ENCODE measurements around the gene DDIT4. TPM values are rescaled to one million over a fixed set of nuclear protein-coding genes. Genes with fewer than 3 reads are reported as not detected.

DDIT4 gene
- total RNA-seq, 1 experiment from 2014 or later = 157 TPM

DNA sequence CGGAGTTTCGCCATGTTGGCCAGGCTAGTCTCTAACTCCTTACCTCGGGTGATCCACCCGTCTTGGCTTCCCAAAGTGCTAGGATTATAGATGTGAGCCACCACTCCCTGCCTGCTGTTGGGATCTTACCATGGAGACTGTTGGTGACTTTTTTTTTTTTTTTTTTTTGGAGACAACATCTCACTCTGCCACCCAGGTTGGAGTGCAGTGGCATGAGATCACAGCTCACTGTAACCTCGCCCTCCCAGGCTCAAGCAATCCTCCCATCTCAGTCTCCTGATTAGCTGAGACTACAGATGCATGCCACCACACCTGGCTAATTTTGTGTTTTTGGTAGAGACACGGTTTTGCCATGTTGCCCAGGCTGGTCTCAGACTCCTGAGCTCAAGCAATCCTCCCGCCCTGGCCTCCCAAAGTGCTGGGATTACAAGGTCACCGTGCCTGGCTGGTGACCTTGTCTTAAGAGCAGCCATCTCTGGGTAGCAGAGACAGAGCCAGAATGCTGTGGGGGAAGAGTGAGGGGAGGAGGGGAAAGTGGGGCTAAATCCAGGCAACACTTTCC lies 32.0 kb upstream of the DDIT4 start:
- DNase-seq (ENCODE audit: low read depth, low spot score) (no peak), ATAC-seq (no peak)
- POLR2A ChIA-PET = interaction anchor here (0.6 kb wide), 2 partner anchors 9 to 602 kb away, joined by 3 to 4 read pairs; no protein-coding TSS in a partner anchor
- Histone ChIP-seq H3K36me3 (ENCODE audit: control insufficient read depth, insufficient read depth, low read length) (no peaks in the 10 kb centered on the region), H3K27me3 (ENCODE audit: control insufficient read depth, insufficient read depth, low read length) (no peaks in the 10 kb centered on the region), H3K4me1 (ENCODE audit: control insufficient read depth, insufficient read depth, low read length) (peaks cover 16% of the 10 kb centered on the region), H3K27ac (ENCODE audit: low read length) (no peak overlapping the region), H3K4me3 (ENCODE audit: low read depth in 2 of 2, low read length in 2 of 2) (no peak overlapping the region), H3K9me3 (ENCODE audit: control insufficient read depth, insufficient read depth, low read depth, low read length) (no peaks in the 10 kb centered on the region)
- BruUV-seq (replicated peaks) = no TSS peak
- TF ChIP-seq CTCF (IDR thresholded peaks at IDR 0.05) = no peak
- TF ChIP-seq TCF7L2 (IDR thresholded peaks at IDR 0.05; ENCODE audit: low read depth, low read length) = no peak
- no peak for TF ChIP-seq POLR2AphosphoS5 (IDR thresholded peaks at IDR 0.05; ENCODE audit: low read depth, low read length)
- TF ChIP-seq SIN3A (IDR thresholded peaks at IDR 0.05; ENCODE audit: borderline replicate concordance, insufficient read depth, low read depth, low read length) = no peak
- TF ChIP-seq, protein P1, sequence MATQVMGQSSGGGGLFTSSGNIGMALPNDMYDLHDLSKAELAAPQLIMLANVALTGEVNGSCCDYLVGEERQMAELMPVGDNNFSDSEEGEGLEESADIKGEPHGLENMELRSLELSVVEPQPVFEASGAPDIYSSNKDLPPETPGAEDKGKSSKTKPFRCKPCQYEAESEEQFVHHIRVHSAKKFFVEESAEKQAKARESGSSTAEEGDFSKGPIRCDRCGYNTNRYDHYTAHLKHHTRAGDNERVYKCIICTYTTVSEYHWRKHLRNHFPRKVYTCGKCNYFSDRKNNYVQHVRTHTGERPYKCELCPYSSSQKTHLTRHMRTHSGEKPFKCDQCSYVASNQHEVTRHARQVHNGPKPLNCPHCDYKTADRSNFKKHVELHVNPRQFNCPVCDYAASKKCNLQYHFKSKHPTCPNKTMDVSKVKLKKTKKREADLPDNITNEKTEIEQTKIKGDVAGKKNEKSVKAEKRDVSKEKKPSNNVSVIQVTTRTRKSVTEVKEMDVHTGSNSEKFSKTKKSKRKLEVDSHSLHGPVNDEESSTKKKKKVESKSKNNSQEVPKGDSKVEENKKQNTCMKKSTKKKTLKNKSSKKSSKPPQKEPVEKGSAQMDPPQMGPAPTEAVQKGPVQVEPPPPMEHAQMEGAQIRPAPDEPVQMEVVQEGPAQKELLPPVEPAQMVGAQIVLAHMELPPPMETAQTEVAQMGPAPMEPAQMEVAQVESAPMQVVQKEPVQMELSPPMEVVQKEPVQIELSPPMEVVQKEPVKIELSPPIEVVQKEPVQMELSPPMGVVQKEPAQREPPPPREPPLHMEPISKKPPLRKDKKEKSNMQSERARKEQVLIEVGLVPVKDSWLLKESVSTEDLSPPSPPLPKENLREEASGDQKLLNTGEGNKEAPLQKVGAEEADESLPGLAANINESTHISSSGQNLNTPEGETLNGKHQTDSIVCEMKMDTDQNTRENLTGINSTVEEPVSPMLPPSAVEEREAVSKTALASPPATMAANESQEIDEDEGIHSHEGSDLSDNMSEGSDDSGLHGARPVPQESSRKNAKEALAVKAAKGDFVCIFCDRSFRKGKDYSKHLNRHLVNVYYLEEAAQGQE (IDR thresholded peaks at IDR 0.05; ENCODE audit: insufficient read depth in 1 of 2, low read depth in 2 of 2, low read length in 1 of 2) = no peak
- in situ Hi-C loops (cut with HindIII; ENCODE audit: low pct_unique_long_range_greater_than_20kb, low sequenced_read_pairs) (no loop called here), intact Hi-C loops (cut with micrococcal nuclease; ENCODE audit: unreplicated experiment) (no loop called here)
- CTCF ChIA-PET = no interaction called here

GRCh38 chr10:72242675-72243074 lies 31.0 kb upstream of the DDIT4 start:
- H3K4me1 ChIP-seq (ENCODE audit: control insufficient read depth, insufficient read depth, low read length) = peaks cover 16% of the 10 kb centered on the region
- H3K36me3 ChIP-seq (ENCODE audit: control insufficient read depth, insufficient read depth, low read length) = no peaks in the 10 kb centered on the region
- ATAC-seq (no peak), DNase-seq (ENCODE audit: low read depth, low spot score) (no peak)
- no peak overlapping the region for H3K4me3 ChIP-seq (ENCODE audit: low read depth in 2 of 2, low read length in 2 of 2)
- ChIA-PET CTCF (no interaction called here), POLR2A (no interaction called here)
- no peaks in the 10 kb centered on the region for H3K27me3 ChIP-seq (ENCODE audit: control insufficient read depth, insufficient read depth, low read length)
- H3K27ac ChIP-seq (ENCODE audit: low read length) = no peak overlapping the region
- in situ Hi-C loops (cut with HindIII; ENCODE audit: low pct_unique_long_range_greater_than_20kb, low sequenced_read_pairs) = no loop called here
- intact Hi-C loops (cut with micrococcal nuclease; ENCODE audit: unreplicated experiment) = no loop called here
- TF ChIP-seq SIN3A (IDR thresholded peaks at IDR 0.05; ENCODE audit: borderline replicate concordance, insufficient read depth, low read depth, low read length) = no peak
- TF ChIP-seq, protein P1 (IDR thresholded peaks at IDR 0.05; ENCODE audit: insufficient read depth in 1 of 2, low read depth in 2 of 2, low read length in 1 of 2) = no peak
- BruUV-seq (replicated peaks) = no TSS peak
- no peaks in the 10 kb centered on the region for H3K9me3 ChIP-seq (ENCODE audit: control insufficient read depth, insufficient read depth, low read depth, low read length)
